Testis (tissue), 2 donors: ENCODE results near the gene FATE1.

ENCODE experiments used
- POLR2A ChIP-seq: fragments of 450-650 bp; IDR thresholded peaks from one replicate; pipeline ENCODE4 v1.6.1; 2017; ENCODE audit warnings: antibody characterized with exemption, mild to moderate bottlenecking, moderate library complexity
- TF ChIP-seq, protein P1 (sequence below), 3 experiments: fragments of 450-650 bp in 2 of 3; fragments of 200-600 bp in 1 of 3; sonication (generic) in 1 of 3; IDR thresholded peaks; one replicate each; pipeline ENCODE4 v1.5.1; 2016 to 2019; ENCODE audit warnings: antibody characterized with exemption in 3 of 3, mild to moderate bottlenecking in 2 of 3, moderate library complexity in 1 of 3

DNA sequence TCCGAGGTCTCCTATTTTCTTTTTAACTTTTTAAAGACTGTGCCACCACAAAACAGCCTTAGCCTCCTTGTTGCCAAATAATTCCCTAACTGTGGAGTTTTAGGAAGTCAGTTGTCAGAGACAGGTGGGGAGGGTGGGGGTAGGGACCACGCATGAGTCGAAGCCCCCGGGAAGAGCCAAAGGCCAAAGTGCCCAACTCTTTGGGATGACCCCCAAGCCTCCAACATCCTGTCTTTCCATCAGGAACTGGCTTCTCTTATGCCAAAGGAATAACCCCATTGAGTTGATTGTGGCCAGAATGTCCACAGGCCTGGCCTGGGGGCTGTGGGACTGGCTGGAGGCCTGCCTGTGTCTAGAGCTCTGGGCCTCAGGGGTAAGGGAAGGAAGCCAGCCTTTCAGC lies 14.8 kb upstream of the FATE1 start:
- no peak for TF ChIP-seq POLR2A
- TF ChIP-seq, protein P1, sequence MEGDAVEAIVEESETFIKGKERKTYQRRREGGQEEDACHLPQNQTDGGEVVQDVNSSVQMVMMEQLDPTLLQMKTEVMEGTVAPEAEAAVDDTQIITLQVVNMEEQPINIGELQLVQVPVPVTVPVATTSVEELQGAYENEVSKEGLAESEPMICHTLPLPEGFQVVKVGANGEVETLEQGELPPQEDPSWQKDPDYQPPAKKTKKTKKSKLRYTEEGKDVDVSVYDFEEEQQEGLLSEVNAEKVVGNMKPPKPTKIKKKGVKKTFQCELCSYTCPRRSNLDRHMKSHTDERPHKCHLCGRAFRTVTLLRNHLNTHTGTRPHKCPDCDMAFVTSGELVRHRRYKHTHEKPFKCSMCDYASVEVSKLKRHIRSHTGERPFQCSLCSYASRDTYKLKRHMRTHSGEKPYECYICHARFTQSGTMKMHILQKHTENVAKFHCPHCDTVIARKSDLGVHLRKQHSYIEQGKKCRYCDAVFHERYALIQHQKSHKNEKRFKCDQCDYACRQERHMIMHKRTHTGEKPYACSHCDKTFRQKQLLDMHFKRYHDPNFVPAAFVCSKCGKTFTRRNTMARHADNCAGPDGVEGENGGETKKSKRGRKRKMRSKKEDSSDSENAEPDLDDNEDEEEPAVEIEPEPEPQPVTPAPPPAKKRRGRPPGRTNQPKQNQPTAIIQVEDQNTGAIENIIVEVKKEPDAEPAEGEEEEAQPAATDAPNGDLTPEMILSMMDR (IDR thresholded peaks at IDR 0.05): no peak
